ENCODE results near the gene ARHGAP28.
A peak's percentile ranks its signal among the peaks of the same experiment; 100 is the strongest.

Gene ARHGAP28

GRCh38 chr18:6729247-6730091, at the start of gene ARHGAP28:
TSS of gene ARHGAP28 (plus strand) at chr18:6729716. CDS start at chr18:6729822, 106 bp downstream.
- DNase-seq (ENCODE audit: low read depth, low spot score) = peak; percentile 96

GRCh38 chr18:6681331-6681875, 48.1 kb upstream of the ARHGAP28 start:
- DNase-seq (ENCODE audit: low read depth, low spot score) = no peak

- no peak for DNase-seq (ENCODE audit: low read depth, low spot score)
Measured at GRCh38 chr18:6682437-6683111, 46.9 kb upstream of the ARHGAP28 start.

GRCh38 chr18:6683112-6683876, 46.2 kb upstream of the ARHGAP28 start:
- no peak for DNase-seq (ENCODE audit: low read depth, low spot score)

- no peak for DNase-seq (ENCODE audit: low read depth, low spot score)
Measured at GRCh38 chr18:6687676-6688075, 41.8 kb upstream of the ARHGAP28 start.

- DNase-seq (ENCODE audit: low read depth, low spot score) = no peak
Measured at GRCh38 chr18:6708890-6709289, 20.6 kb upstream of the ARHGAP28 start.

GRCh38 chr18:6711467-6711866, 18.0 kb upstream of the ARHGAP28 start:
- DNase-seq (ENCODE audit: low read depth, low spot score) = no peak

- no peak for DNase-seq (ENCODE audit: low read depth, low spot score)
Measured at GRCh38 chr18:6712401-6712800, 17.1 kb upstream of the ARHGAP28 start.

- peak; percentile 19 for DNase-seq (ENCODE audit: low read depth, low spot score)
Measured at GRCh38 chr18:6714010-6714409, 15.5 kb upstream of the ARHGAP28 start.

GRCh38 chr18:6718267-6718666, 11.2 kb upstream of the ARHGAP28 start:
- peak; percentile 19 for DNase-seq (ENCODE audit: low read depth, low spot score)

GRCh38 chr18:6719098-6719846, 10.2 kb upstream of the ARHGAP28 start:
- DNase-seq (ENCODE audit: low read depth, low spot score) = no peak

GRCh38 chr18:6719910-6720683, 9.4 kb upstream of the ARHGAP28 start:
- no peak for DNase-seq (ENCODE audit: low read depth, low spot score)

- DNase-seq (ENCODE audit: low read depth, low spot score) = no peak
Measured at GRCh38 chr18:6721755-6722154, 7.8 kb upstream of the ARHGAP28 start.

GRCh38 chr18:6722690-6723089, 6.8 kb upstream of the ARHGAP28 start:
- no peak for DNase-seq (ENCODE audit: low read depth, low spot score)

- no peak for DNase-seq (ENCODE audit: low read depth, low spot score)
Measured at GRCh38 chr18:6724331-6724730, 5.2 kb upstream of the ARHGAP28 start.

GRCh38 chr18:6728331-6728730, 1.2 kb upstream of the ARHGAP28 start:
- DNase-seq (ENCODE audit: low read depth, low spot score) = no peak

GRCh38 chr18:6728809-6729246, 688 bp upstream of the ARHGAP28 start:
- no peak for DNase-seq (ENCODE audit: low read depth, low spot score)

GRCh38 chr18:6730416-6731221, 1.1 kb downstream of the ARHGAP28 start:
- DNase-seq (ENCODE audit: low read depth, low spot score) = no peak

GRCh38 chr18:6731222-6731596, 1.7 kb downstream of the ARHGAP28 start:
- DNase-seq (ENCODE audit: low read depth, low spot score) = peak; percentile 44

- no peak for DNase-seq (ENCODE audit: low read depth, low spot score)
Measured at GRCh38 chr18:6732952-6733351, 3.4 kb downstream of the ARHGAP28 start.
